Right hindlimb (tissue), 1 donor: ENCODE results near the gene SZRD1.
"Not testable (repeated sequence)": the region's sequence is repeated elsewhere in the genome, so short reads cannot be mapped to it uniquely, and the experiment has no call there.

Experiments
- DNase-seq: peaks from one replicate; pipeline ENCODE4 v3.0.0-alpha.2; 2018

The SZRD1 gene, protein sequence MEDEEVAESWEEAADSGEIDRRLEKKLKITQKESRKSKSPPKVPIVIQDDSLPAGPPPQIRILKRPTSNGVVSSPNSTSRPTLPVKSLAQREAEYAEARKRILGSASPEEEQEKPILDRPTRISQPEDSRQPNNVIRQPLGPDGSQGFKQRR

GRCh38 chr1:16366722-16367257, at the start of gene SZRD1:
Gene SZRD1 (plus strand): TSS chr1:16367242. CDS start chr1:16367258, 16 bp downstream.
- DNase-seq = peak; percentile 99

- peak; percentile 32 for DNase-seq
Measured at GRCh38 chr1:16318555-16318954, 48.5 kb upstream of the SZRD1 start.

DNA sequence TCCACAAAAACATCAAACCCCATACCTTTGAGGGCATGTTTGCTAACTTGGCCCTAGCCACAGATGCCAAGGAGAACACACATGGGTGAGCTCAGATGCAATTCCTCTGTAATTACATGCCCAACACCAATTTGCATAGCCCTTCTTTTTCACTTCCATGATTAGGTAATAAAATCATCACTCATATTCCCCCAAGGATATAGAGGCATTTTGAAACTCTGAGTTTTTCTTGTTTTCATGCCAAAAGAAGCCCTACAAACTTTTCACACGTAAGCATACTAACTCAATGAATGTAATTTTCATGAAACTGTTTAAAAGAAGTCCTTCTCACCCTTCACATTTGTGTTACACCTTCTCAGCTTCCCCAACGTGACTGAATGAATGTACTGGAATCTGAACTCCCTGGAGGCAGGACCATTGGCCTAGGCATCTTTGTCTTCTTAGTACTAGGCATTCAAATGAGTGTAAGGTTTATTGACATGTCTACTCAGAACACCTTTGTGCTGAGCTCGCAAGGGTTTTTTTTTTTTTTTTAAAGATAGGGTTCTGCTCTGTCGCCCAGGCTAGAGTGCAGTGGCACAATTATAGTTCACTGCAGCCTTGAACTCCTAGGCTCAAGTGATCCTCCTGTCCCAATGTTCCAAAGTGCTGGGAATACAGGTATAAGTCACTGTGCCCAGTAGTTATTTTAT, 45.7 kb upstream of the SZRD1 start:
- no peak for DNase-seq

GRCh38 chr1:16324456-16324890, 42.6 kb upstream of the SZRD1 start:
- DNase-seq = peak; percentile 52

DNA sequence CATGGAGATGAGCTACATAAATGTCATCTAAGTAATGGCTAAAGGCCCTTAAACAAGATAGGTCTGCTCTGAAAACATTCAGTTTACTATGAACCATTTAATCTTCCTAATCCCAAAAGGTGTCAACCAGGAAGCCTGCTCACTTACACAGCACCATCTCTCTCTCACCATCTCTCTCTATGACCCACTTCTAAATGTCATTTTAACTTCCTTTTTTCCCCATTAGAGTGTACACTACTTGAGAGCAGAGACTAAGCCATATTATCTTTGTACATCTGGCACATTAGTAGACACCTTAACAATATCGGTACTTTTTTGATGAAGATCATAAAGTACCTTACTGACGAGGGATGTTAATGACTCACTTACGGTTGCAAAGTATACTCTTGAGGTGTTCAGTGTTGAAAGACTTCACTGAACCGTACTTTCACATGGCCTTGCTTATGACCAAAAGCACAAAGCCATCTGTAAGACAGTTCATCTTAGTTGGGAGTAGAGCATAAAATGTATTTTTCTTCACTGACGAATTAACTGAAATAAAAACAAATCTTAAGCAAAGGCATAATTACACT, 40.1 kb upstream of the SZRD1 start:
- DNase-seq = no peak

DNA sequence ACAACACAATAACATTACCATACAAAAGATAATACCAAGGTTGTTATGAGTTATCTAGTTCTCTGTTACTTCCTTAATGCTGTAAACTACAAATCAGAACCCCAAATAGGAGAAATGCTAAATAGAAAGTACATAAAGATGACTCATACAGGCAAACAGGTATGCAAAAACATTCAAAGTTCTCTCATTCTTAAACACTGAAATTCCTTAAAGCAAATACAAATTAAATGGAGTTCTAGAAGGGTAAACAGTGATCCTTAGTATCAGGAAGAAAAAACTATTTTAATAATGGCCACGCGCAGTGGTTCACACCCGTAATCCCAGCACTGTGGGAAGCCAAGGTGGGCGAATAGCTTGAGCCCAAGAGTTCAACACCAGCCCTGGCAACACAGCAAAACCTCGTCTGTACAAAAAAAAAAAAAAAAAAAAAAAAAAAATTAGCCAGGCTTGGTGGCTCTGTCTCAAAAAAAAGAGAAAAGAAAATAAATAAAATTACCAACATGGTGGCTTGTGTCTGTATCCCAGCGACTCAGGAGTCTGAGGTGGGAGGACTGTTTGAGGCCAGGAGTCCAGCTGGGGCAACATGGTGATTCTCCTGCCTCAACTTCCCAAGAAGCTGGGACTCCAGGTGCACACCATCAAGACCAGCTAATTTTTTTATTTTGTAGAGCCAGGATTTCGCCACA, 32.2 kb upstream of the SZRD1 start:
- no peak for DNase-seq

DNA sequence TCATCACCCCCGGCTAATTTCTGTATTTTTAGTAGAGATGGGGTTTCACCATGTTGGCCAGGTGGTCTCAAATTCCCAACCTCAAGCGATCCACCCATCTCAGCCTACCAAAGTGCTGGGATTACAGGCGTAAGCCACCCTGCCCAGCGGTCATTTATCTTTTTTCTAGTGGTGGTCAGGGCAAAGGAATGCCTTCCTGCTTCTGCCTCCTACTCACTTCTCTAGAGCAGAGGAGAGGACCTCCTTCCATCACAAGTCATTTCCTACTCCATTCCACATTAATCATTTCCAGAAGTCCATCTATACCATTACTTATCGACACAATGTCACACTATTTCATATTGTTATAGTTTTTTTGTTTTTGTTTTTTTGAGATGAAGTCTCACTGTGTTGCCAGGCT, 28.1 kb upstream of the SZRD1 start:
- DNase-seq = no peak

GRCh38 chr1:16340673-16341072, 26.4 kb upstream of the SZRD1 start:
- no peak for DNase-seq

DNA sequence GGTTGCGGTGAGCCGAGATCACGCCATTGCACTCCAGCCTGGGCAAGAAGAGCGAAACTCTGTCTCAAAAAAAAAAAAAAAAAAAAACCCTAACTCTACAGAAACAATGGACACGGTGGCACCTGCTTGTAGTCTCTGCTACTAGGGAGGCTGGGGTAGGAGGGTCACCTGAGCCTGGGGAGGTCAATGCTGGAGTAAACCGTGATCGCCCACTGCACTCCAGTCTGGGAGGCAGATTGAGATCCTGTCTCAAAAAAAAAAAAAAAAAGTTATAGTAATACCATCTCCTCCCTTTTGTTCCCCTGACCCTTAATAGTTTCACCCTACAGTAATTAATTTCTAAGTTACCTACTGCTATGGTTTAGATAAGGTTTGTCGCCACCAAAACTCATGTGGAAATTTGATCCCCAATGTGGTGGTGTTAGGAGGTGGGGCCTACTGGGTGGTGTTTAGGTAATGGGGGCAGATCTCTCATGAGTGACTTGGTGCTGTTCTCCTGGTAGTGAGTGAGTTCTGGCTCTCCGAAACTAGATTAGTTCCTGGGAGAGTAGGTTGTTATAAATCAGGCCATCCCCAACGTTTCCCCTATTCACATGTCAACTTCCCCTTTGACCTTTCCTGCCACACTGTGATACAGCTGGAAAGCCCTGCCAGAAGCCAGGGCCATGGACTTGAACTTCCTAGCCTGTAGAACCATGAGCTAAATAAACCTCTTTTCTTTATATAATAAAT, 24.5 kb upstream of the SZRD1 start:
- no peak for DNase-seq

- not testable (repeated sequence) for DNase-seq
Measured at GRCh38 chr1:16343276-16343675, 23.8 kb upstream of the SZRD1 start.

DNA sequence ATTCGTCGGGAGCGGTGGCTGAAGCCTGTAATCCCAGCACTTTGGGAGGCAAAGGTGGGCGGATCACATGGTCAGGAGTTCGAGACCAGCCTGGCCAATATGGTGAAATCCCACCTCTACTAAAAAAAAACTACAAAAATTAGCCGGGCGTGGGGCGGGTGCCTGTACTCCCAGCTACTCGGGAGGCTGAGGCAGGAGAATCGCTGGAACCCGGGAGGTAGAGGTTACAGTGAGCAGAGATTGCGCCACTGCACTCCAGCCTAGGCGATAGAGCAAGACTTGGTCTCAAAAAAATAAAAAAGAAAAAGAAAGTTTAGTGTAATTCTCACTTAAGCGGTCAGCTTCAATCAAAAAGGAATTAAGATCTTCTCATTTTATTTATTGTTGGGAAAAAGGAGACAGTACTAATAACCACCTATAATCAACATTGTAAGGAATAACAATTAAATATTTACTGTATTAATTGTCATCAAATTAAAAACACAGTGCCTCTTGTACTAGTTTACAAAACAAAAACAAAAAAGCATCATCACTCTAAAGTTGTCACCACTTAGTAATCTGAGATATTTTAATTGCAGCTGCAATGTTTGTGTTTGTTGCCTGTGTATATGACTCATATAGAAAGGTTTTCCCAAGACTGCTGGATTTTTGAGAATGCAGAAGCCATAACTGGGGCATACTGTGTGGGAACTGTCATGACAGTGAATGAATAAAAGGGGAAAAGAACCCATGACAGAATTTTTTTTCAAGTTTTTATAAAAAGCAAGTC, 18.4 kb upstream of the SZRD1 start:
- DNase-seq = no peak

GRCh38 chr1:16349847-16350406, 17.1 kb upstream of the SZRD1 start:
- no peak for DNase-seq

DNA sequence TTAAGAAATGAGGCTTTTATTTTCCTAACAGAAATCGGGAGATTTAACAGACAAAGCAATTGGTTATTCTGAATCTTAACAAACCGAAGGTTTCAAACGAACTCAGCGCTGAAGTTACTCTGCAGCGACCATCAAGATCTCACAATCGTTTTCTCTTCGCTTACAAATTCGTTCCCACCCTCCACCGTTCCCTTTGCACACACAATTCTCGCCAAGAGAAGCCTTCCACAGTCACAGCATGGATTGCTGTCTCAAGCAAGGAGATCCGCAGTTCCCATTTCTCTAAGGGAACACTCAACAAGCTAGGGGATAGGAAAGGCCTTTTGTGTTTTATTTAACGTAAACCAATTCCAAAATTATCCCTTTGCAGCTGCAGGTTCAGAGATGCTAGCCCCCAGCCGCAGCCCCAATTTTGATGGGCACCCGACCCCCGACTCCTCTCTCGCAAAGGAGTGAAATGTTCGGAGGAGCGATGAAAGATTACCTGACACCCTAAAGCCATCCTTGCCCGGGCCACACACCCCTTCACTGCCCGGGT, 15.5 kb upstream of the SZRD1 start:
- DNase-seq = peak; percentile 37

DNA sequence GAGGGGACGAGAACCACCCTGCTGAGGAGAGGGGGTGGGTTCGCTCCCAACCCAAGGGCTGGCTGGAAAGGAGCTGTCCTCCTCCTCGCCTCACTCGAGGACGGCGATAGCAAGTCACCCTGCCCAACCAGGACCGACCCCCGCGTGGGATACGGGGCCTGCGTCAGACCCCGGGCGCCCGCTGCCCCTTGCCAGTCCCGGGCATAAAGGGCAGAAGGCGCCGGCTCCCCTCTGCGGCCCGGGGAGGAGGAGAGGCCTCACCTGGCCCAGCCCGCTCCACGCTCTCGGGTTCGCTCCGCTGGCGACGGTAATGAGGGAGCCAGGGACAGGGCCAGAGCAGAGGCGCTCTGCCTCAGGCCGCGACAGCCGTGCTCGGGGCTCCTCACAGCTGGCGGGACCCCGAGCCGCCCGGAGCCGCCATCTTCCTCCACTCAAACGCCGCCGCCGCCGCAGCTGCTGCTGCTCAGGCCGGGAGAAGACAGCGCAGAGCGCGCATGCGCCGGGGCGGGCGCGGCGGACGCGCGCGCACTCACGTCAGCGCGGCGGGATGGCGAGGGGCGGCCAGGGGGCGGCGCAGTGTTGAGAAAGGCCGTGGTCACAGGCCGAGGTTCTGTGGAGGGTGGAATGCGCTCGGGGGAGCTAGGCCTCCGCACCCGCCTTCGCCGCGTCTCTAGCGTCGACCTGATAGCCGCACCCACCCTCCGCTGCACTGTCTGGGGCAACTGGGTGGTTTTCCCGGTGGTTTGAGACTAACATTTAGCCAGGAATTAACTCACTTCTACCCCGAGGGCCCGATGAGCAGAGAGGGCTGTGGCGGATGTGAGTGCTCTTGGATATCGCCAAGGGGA, 14.8 kb upstream of the SZRD1 start, which contains the start of gene FBXO42:
TSS of gene FBXO42 (minus strand) at position 487 of the 848 bp plus-strand sequence. CDS start 37,062 bp downstream, outside the sequence.
- DNase-seq = peak; percentile 97

GRCh38 chr1:16352842-16353535, 14.1 kb upstream of the SZRD1 start:
- no peak for DNase-seq

DNA sequence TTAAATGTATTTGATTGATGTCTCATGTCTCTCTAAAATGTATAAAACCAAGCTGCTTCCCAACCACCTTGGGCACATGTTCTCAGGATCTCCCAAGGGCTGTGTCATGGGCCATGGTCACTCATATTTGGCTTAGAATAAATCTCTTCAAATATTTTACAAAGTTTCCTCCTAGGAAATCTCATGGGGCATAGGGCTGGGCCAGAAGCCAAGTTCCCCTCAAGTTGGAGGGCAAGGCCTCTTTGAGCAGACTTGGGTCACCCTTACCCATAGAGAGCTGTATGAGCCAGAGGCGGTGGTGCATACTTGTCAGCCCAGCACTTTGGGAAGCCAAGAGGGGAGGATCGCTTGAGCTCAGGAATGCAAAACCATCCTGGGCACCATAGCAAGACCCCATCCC, 12.4 kb upstream of the SZRD1 start:
- no peak for DNase-seq

GRCh38 chr1:16356867-16357266, 10.2 kb upstream of the SZRD1 start:
- DNase-seq = no peak

DNA sequence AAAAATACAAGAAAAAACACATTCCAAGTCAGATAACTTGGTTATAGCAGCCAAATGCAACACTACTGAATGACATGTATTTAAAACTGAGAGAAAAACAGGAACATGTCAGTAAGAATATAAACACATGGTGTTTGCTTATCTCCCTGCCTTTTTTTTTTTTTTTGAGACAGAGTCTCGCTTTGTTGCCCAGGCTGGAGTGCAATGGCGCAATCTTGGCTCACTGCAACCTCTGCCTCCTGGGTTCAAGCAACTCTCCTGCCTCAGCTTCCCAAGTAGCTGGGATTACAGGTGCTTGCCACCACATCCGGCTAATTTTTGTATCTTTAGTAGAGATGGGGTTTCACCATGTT, 1.9 kb upstream of the SZRD1 start:
- not testable (repeated sequence) for DNase-seq

- DNase-seq = peak; percentile 94
Measured at GRCh38 chr1:16367258-16367967, 371 bp downstream of the SZRD1 start.
